HepG2 (cell line): Measurements from ENCODE around the gene GSTA5. TPM values are rescaled to one million over a fixed set of nuclear protein-coding genes. Genes with fewer than 3 reads are reported as not detected.
A peak's percentile ranks its signal among the peaks of the same experiment; 100 is the strongest.

Experiments used
- CBFB ChIP-seq: sonication (generic); formaldehyde crosslinking; IDR thresholded peaks from 2 replicates; pipeline ENCODE4 v1.4.0; 2020; ENCODE audit warnings: missing genetic modification reagents
- EED ChIP-seq: sonication (generic); formaldehyde crosslinking; IDR thresholded peaks from 2 replicates; pipeline ENCODE4 v1.5.0; 2020; ENCODE audit warnings: mild to moderate bottlenecking, missing genetic modification reagents
- FLYWCH1 ChIP-seq: sonication (generic); formaldehyde crosslinking; IDR thresholded peaks from 2 replicates; pipeline ENCODE4 v1.8.1; 2023; ENCODE audit warnings: mild to moderate bottlenecking, missing genetic modification reagents
- FOSL1 ChIP-seq: sonication (generic); formaldehyde crosslinking; IDR thresholded peaks from 2 replicates; pipeline ENCODE4 v1.9.0; 2021; ENCODE audit warnings: missing genetic modification reagents, borderline replicate concordance
- HMG20B ChIP-seq: conservative IDR thresholded peaks from 2 replicates; pipeline ENCODE4 v1.6.1; 2016; ENCODE audit warnings: missing genetic modification reagents, missing compliant biosample characterization
- JDP2 ChIP-seq: sonication (generic); formaldehyde crosslinking; IDR thresholded peaks from 2 replicates; pipeline ENCODE4 v1.8.1; 2022; ENCODE audit warnings: missing genetic modification reagents, borderline replicate concordance
- KAT2B ChIP-seq: fragments of 150-350 bp; IDR thresholded peaks from 2 replicates; pipeline ENCODE4 v1.6.1; 2014; ENCODE audit warnings: low read depth, low read length, borderline replicate concordance
- KDM4B ChIP-seq: sonication (generic); formaldehyde crosslinking; IDR thresholded peaks from 2 replicates; pipeline ENCODE4 v1.4.0; 2020; ENCODE audit warnings: missing genetic modification reagents
- MLLT10 ChIP-seq: sonication (generic); formaldehyde crosslinking; IDR thresholded peaks from 2 replicates; pipeline ENCODE4 v1.4.0; 2020; ENCODE audit warnings: missing genetic modification reagents
- POLR2G ChIP-seq: fragments of 200-400 bp; formaldehyde crosslinking; IDR thresholded peaks from 2 replicates; pipeline ENCODE4 v1.6.1; 2018; ENCODE audit warnings: mild to moderate bottlenecking, low read depth, low read length, moderate library complexity
- RBM22 ChIP-seq: fragments of 200-400 bp; formaldehyde crosslinking; optimal IDR thresholded peaks from 2 replicates; pipeline ENCODE3; 2017; ENCODE audit warnings: mild to moderate bottlenecking, low read length, moderate library complexity
- THYN1 ChIP-seq: sonication (generic); formaldehyde crosslinking; IDR thresholded peaks from 2 replicates; pipeline ENCODE4 v1.8.1; 2023; ENCODE audit warnings: low read depth, mild to moderate bottlenecking, moderate library complexity, missing genetic modification reagents, borderline replicate concordance
- WIZ ChIP-seq: sonication (generic); formaldehyde crosslinking; IDR thresholded peaks from 2 replicates; pipeline ENCODE4 v1.5.1; 2020; ENCODE audit warnings: mild to moderate bottlenecking, missing genetic modification reagents
- ZFP1 ChIP-seq: IDR thresholded peaks from 2 replicates; pipeline ENCODE4 v1.6.1; 2016
- ZNF274 ChIP-seq: sonication (generic); formaldehyde crosslinking; IDR thresholded peaks from 2 replicates; pipeline ENCODE4 v1.5.1; 2020; ENCODE audit warnings: mild to moderate bottlenecking, missing genetic modification reagents
- ZNF546 ChIP-seq: sonication (generic); formaldehyde crosslinking; conservative IDR thresholded peaks from 2 replicates; pipeline ENCODE4 v1.8.1; 2023; ENCODE audit warnings: mild to moderate bottlenecking, missing genetic modification reagents
- polyA plus RNA-seq, 8 experiments: library from polyadenylated mRNA; depleted of rRNA in 3 of 8; stranded (reverse) in 7 of 8; unstranded in 1 of 8; fragments of >200 nt; fragmentation: Illumina TruSeq in 4 of 8; extraction: Trizol in 4 of 8; gene quantifications; 2 replicates each; pipeline versions ENCODE4 v1.2.1 to v1.2.3, GENCODE V29; 2011 to 2016; ENCODE audit warnings: low read depth in 4 of 8, missing spikeins in 1 of 8, mixed read lengths in 1 of 8; ENCODE audit not compliant: insufficient read depth in 1 of 8
- total RNA-seq, 5 experiments: library from RNA; depleted of rRNA; stranded (reverse); fragments of >200 nt; fragmentation: Illumina TruSeq; extraction: Trizol; gene quantifications; 2 replicates each; pipeline ENCODE4 v1.2.3, GENCODE V29; 2016; ENCODE audit warnings: low read depth in 1 of 5
- TF ChIP-seq, protein P1 (sequence below): sonication (generic); formaldehyde crosslinking; IDR thresholded peaks from 2 replicates; pipeline ENCODE4 v1.4.0; 2020; ENCODE audit warnings: missing genetic modification reagents
- TF ChIP-seq, protein P2 (sequence below): sonication (generic); formaldehyde crosslinking; IDR thresholded peaks from 2 replicates; pipeline ENCODE4 v1.4.0; 2020; ENCODE audit warnings: mild to moderate bottlenecking, missing genetic modification reagents
- TF ChIP-seq, protein P3 (sequence below): sonication (generic); formaldehyde crosslinking; IDR thresholded peaks from 2 replicates; pipeline ENCODE4 v1.4.0; 2020; ENCODE audit warnings: missing genetic modification reagents

Gene GSTA5
- total and polyA plus RNA-seq, 2 of the 13 experiments (the other 11 are each of a cell fraction or from before 2014, with no cell fraction given) = not detected

DNA sequence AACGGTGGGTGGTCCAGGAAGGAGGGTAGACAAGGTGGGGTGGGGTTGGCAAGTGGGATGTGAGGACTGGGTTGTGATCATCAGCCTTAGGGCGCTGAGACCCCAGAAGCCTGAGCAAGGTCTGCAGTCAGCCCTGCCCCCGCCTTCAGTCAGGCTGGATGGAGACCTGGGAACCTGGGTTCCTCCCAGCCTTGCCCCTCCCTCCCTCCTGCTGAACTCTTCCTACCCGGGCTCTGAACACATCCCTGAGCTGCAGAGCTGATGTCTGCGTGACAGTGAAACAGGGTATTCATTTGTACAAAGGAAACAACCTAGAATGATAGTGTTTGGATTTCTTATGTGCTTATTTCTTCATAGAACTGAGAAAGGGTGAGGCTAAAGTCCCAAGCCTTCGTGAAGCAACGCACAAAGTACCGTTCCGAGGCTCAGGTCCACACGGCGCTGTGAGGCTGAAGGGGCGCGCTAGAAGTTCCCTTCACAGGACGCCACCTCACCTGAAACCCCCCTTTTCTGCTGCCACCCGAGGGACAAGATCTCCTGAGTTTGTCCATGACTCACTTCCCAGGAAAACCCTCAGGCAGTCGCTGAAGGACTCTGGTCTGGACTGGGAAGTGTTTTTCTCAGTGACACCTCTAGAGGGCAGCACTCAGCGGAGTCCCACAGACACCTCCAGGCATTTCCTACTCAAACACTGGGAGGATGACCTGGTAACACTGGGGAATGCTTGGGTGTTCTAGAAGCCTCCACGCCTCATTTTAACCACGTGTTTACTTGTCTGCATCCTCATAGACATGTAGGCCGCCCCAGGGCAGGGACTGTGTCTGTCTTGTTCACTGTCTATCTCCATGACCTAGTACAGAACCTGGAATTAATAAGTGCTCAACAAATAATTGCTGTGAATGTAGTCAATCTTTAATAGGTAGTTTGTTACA lies 1.2 kb downstream of the GSTA5 start (continued):
- TF ChIP-seq MLLT10 (CRISPR knock-in tag) (no peak), JDP2 (no peak), CBFB (no peak), FLYWCH1 (no peak), ZNF274 (CRISPR knock-in tag) (peak; percentile 79; the same call in 1 of the 2 replicates), EED (CRISPR knock-in tag) (no peak), POLR2G (no peak), HMG20B (CRISPR knock-in tag) (0 out of 2 replicates have a peak, but pooled peaks have one; percentile 59), FOSL1 (CRISPR knock-in tag) (no peak), RBM22 (no peak), ZFP1 (CRISPR knock-in tag) (no peak), ZNF546 (CRISPR knock-in tag) (no peak), KAT2B (no peak), THYN1 (no peak), KDM4B (CRISPR knock-in tag) (no peak), WIZ (CRISPR knock-in tag) (no peak)
- TF ChIP-seq, protein P1, sequence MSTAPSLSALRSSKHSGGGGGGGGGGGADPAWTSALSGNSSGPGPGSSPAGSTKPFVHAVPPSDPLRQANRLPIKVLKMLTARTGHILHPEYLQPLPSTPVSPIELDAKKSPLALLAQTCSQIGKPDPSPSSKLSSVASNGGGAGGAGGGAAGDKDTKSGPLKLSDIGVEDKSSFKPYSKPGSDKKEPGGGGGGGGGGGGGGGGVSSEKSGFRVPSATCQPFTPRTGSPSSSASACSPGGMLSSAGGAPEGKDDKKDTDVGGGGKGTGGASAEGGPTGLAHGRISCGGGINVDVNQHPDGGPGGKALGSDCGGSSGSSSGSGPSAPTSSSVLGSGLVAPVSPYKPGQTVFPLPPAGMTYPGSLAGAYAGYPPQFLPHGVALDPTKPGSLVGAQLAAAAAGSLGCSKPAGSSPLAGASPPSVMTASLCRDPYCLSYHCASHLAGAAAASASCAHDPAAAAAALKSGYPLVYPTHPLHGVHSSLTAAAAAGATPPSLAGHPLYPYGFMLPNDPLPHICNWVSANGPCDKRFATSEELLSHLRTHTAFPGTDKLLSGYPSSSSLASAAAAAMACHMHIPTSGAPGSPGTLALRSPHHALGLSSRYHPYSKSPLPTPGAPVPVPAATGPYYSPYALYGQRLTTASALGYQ = no peak
- TF ChIP-seq, protein P2, sequence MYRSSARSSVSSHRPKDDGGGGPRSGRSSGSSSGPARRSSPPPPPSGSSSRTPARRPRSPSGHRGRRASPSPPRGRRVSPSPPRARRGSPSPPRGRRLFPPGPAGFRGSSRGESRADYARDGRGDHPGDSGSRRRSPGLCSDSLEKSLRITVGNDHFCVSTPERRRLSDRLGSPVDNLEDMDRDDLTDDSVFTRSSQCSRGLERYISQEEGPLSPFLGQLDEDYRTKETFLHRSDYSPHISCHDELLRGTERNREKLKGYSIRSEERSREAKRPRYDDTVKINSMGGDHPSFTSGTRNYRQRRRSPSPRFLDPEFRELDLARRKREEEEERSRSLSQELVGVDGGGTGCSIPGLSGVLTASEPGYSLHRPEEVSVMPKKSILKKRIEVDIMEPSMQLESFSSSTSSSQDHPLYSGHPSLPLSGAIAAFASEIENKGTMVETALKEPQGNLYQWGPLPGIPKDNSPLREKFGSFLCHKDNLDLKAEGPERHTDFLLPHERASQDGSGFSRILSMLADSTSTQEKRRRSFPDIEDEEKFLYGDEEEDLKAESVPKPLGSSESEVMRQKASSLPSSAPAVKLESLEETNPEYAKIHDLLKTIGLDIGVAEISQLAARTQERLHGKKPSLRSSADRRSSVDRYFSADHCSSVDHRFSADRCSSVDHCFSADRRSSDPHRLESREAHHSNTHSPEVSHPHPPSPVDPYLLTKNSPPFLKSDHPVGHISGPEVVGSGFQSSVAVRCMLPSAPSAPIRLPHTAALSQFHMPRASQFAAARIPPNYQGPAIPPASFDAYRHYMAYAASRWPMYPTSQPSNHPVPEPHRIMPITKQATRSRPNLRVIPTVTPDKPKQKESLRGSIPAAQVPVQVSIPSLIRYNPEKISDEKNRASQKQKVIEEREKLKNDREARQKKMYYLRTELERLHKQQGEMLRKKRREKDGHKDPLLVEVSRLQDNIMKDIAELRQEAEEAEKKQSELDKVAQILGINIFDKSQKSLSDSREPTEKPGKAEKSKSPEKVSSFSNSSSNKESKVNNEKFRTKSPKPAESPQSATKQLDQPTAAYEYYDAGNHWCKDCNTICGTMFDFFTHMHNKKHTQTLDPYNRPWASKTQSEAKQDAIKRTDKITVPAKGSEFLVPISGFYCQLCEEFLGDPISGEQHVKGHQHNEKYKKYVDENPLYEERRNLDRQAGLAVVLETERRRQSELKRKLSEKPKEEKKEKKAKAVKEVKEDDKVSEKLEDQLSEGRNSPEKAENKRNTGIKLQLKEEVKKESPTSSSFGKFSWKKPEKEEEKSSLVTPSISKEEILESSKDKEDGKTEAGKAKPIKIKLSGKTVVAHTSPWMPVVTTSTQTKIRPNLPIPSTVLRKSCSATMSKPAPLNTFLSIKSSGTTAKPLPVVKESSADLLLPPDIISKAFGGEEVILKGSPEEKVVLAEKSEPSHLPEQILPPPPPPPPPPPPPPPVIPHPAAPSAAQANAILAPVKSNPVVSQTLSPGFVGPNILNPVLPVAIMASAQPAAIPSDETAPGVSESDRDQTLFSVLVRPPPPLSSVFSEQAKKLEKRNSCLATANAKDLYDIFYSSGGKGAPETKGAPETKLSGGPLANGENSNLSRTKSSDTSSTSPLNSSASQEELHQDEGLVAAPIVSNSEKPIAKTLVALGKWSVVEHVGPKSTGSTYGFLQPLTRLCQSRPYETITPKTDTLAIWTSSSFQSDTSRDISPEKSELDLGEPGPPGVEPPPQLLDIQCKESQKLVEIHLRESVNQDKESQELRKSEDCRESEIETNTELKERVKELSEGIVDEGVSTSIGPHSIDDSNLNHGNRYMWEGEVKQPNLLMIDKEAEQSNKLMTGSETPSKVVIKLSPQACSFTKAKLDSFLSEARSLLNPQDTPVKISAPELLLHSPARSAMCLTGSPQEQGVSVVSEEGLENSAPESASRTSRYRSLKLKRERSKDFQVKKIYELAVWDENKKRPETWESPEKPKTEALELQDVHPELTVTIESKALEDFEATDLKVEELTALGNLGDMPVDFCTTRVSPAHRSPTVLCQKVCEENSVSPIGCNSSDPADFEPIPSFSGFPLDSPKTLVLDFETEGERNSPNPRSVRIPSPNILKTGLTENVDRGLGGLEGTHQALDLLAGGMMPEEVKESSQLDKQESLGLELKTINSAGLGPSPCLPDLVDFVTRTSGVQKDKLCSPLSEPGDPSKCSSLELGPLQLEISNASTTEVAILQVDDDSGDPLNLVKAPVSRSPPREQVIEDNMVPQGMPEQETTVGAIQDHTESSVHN (CRISPR knock-in tag) = no peak
- TF ChIP-seq, protein P3, sequence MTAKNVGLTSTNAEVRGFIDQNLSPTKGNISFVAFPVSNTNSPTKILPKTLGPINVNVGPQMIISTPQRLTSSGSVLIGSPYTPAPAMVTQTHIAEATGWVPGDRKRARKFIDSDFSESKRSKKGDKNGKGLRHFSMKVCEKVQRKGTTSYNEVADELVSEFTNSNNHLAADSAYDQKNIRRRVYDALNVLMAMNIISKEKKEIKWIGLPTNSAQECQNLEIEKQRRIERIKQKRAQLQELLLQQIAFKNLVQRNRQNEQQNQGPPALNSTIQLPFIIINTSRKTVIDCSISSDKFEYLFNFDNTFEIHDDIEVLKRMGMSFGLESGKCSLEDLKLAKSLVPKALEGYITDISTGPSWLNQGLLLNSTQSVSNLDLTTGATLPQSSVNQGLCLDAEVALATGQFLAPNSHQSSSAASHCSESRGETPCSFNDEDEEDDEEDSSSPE (CRISPR knock-in tag) = peak; percentile 78
